Lower lobe of right lung (tissue), 2 donors: ENCODE results near the gene H6PD. TPM values are rescaled to one million over a fixed set of nuclear protein-coding genes. Genes with fewer than 3 reads are reported as not detected.

Experiments used
- ATAC-seq, 2 donors: fragments of 200-7000 bp; cut with Tn5 transposase; one replicate each; pipeline ENCODE4 v1.9.1; 2020 to 2022; ENCODE audit warnings: mild to moderate bottlenecking in 2 of 2, moderate library complexity in 2 of 2
- DNase-seq: peaks from one replicate; pipeline ENCODE4 v3.0.0-alpha.2; 2020
- H3K27ac ChIP-seq: fragments of 200-600 bp; one replicate; pipeline ENCODE4 v1.8.0; 2022
- H3K27me3 ChIP-seq: fragments of 200-600 bp; one replicate; pipeline ENCODE4 v1.8.0; 2022; ENCODE audit warnings: low read depth
- H3K36me3 ChIP-seq: fragments of 200-600 bp; one replicate; pipeline ENCODE4 v1.8.0; 2022; ENCODE audit warnings: mild to moderate bottlenecking
- H3K4me1 ChIP-seq: fragments of 200-600 bp; one replicate; pipeline ENCODE4 v1.8.0; 2022
- H3K4me3 ChIP-seq: fragments of 200-600 bp; one replicate; pipeline ENCODE4 v1.8.0; 2022; ENCODE audit warnings: mild to moderate bottlenecking
- H3K9me3 ChIP-seq: fragments of 200-600 bp; one replicate; pipeline ENCODE4 v1.8.0; 2022
- intact Hi-C: fragments of 100-400 bp; cut with DNase I; formaldehyde crosslinking; loops from one replicate; pipeline ENCODE4 v1.11.0; 2022
- total RNA-seq: library from RNA; stranded (reverse); fragmentation: NEBNext Ultra II Directional; extraction: Animal tissue kit (Norgen Biotek cat#: 25700); gene quantifications from one replicate; pipeline ENCODE4 v1.2.1, GENCODE V29; 2021
- TF ChIP-seq, protein P1 (sequence below): fragments of 200-600 bp; IDR thresholded peaks from one replicate; pipeline ENCODE4 v1.8.0; 2022; ENCODE audit warnings: antibody characterized with exemption, mild to moderate bottlenecking
- donor health status: DM: no; HTN: yes; CAD: no; lungs with severe emphysema.

The H6PD gene
- total RNA-seq, 1 donor from 2014 or later = 40.7 TPM

- no peaks in the 10 kb centered on the region for H3K36me3 ChIP-seq
- TF ChIP-seq, protein P1, sequence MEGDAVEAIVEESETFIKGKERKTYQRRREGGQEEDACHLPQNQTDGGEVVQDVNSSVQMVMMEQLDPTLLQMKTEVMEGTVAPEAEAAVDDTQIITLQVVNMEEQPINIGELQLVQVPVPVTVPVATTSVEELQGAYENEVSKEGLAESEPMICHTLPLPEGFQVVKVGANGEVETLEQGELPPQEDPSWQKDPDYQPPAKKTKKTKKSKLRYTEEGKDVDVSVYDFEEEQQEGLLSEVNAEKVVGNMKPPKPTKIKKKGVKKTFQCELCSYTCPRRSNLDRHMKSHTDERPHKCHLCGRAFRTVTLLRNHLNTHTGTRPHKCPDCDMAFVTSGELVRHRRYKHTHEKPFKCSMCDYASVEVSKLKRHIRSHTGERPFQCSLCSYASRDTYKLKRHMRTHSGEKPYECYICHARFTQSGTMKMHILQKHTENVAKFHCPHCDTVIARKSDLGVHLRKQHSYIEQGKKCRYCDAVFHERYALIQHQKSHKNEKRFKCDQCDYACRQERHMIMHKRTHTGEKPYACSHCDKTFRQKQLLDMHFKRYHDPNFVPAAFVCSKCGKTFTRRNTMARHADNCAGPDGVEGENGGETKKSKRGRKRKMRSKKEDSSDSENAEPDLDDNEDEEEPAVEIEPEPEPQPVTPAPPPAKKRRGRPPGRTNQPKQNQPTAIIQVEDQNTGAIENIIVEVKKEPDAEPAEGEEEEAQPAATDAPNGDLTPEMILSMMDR = no peak
- H3K9me3 ChIP-seq = no peaks in the 10 kb centered on the region
- H3K27me3 ChIP-seq = peaks cover 16% of the 10 kb centered on the region
- H3K4me1 ChIP-seq = no peaks in the 10 kb centered on the region
- H3K4me3 ChIP-seq = no peak overlapping the region
- DNase-seq (no peak), ATAC-seq (no peak)
- intact Hi-C loops = no loop called here
- no peak overlapping the region for H3K27ac ChIP-seq
These were observed 23.2 kb upstream of the H6PD start for GRCh38 chr1:9211291-9211811.

- Histone ChIP-seq H3K36me3 (no peaks in the 10 kb centered on the region), H3K27me3 (peaks cover 10% of the 10 kb centered on the region), H3K9me3 (no peaks in the 10 kb centered on the region), H3K4me1 (no peaks in the 10 kb centered on the region), H3K4me3 (no peak overlapping the region), H3K27ac (no peak overlapping the region)
- TF ChIP-seq, protein P1 = no peak
- no peak for DNase-seq
- intact Hi-C loops = no loop called here
- ATAC-seq = no peak
These were observed 21.8 kb upstream of the H6PD start for GRCh38 chr1:9212735-9213134.

DNA sequence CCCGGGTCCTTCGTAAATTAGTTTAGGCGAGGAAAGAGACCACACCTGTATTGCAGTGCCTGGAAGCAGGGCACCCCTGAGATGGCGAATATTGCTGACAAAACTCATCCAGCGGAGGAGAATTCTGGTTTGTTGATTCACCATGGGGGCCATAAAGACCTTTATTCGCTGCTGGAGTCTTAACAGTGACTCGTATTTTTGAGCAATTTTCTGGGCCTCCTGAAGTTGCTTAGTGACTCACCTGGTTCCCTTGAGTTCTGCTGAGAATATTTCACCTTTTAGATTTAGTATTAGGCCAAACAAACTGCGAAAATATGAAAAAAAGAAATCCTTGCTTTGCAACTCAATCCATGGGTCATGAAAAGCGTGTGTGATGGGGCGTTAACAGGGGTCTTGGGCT lies 20.6 kb upstream of the H6PD start:
- intact Hi-C loops = no loop called here
- ATAC-seq (no peak), DNase-seq (no peak)
- H3K4me1 ChIP-seq = no peaks in the 10 kb centered on the region
- peaks cover 4% of the 10 kb centered on the region for H3K27me3 ChIP-seq
- TF ChIP-seq, protein P1 = no peak
- no peaks in the 10 kb centered on the region for H3K36me3 ChIP-seq
- no peak overlapping the region for H3K27ac ChIP-seq
- H3K4me3 ChIP-seq = no peak overlapping the region
- H3K9me3 ChIP-seq = no peaks in the 10 kb centered on the region

DNA sequence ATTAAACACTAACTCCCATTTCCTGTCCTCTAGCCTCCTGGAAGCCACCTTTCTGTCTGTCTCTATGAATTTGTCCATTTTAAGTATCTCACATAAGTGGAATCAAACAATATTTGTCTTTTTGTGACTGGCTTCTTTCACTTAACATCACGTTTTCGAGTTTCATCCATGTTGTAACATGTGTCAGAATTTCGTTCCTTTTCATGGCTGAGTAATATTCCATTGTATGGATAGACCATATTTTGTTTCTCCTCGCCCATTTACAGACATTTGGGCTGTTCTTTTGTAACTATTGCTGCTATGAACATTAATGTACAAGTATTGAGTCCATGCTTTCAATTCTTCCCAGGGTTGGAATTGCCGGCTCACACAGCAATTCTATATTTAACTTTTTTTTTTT lies 15.7 kb upstream of the H6PD start:
- DNase-seq (no peak), ATAC-seq (no peak)
- TF ChIP-seq, protein P1 = no peak
- Histone ChIP-seq H3K4me1 (no peaks in the 10 kb centered on the region), H3K27ac (no peak overlapping the region), H3K9me3 (no peaks in the 10 kb centered on the region), H3K27me3 (no peaks in the 10 kb centered on the region), H3K4me3 (no peak overlapping the region), H3K36me3 (no peaks in the 10 kb centered on the region)
- intact Hi-C loops = no loop called here

DNA sequence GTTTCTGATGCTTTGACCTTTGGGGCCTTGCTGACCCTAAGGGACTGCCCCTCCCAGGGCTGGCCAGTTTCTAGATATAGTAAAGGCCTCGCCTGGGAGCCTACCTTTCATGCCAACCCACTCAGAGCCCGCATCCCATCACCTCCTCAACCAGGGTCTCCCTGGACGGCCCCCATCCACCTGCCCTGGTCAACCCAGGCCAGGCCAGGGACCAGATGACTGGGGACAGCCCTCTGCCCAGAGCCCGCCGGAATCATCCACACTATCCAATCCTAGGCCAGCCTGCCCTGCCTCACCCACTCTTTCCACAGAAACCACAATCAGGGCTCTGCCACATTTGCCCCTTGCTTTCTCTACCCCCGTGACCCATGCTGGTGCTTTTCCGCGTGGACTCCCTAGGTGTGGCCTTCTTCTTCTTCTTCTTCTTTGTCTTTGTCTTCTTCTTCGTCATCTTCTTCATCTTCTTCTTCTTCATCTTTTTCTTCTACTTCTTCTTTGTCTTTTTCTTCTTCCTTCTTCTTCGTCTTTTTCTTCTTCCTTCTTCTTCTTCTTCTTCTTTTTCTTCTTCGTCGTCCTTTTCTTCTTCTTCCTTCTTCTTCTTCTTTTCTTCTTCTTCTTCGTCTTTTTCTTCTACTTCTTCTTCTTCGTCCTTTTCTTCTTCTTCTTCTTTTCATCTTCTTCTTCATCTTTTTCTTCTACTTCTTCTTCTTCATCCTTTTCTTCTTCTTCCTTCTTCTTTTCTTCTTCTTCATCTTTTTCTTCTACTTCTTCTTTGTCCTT lies 11.5 kb upstream of the H6PD start:
- Histone ChIP-seq H3K9me3 (no peaks in the 10 kb centered on the region), H3K27me3 (no peaks in the 10 kb centered on the region), H3K27ac (no peak overlapping the region), H3K36me3 (no peaks in the 10 kb centered on the region), H3K4me1 (no peaks in the 10 kb centered on the region), H3K4me3 (no peak overlapping the region)
- ATAC-seq (no peak), DNase-seq (no peak)
- TF ChIP-seq, protein P1 = no peak
- intact Hi-C loops = no loop called here
